Subcutaneous abdominal adipose tissue (tissue), 5 donors: ENCODE results near the gene PANK1.

Source experiments
- H3K27ac ChIP-seq: one replicate; pipeline ENCODE4 v1.7.0; 2013; ENCODE audit warnings: low read depth, mild to moderate bottlenecking, inconsistent platforms, low read length, moderate library complexity
- H3K27me3 ChIP-seq, 5 donors: one replicate each; pipeline ENCODE4 v1.7.0; 2013; ENCODE audit warnings: low read length in 5 of 5, inconsistent platforms in 1 of 5; ENCODE audit not compliant: control insufficient read depth in 5 of 5, insufficient read depth in 4 of 5
- H3K36me3 ChIP-seq, 5 donors: one replicate each; pipeline ENCODE4 v1.7.0; 2013; ENCODE audit warnings: low read length in 5 of 5; ENCODE audit not compliant: control insufficient read depth in 5 of 5, insufficient read depth in 5 of 5
- H3K4me1 ChIP-seq, 5 donors: one replicate each; pipeline ENCODE4 v1.7.0; 2013; ENCODE audit warnings: low read length in 5 of 5, mild to moderate bottlenecking in 3 of 5, moderate library complexity in 1 of 5; ENCODE audit not compliant: control insufficient read depth in 5 of 5, insufficient read depth in 5 of 5
- H3K4me3 ChIP-seq, 5 donors: one replicate each; pipeline ENCODE4 v1.7.0; 2013; ENCODE audit warnings: low read length in 5 of 5, low read depth in 1 of 5
- H3K9ac ChIP-seq, 5 donors: one replicate each; pipeline ENCODE4 v1.7.0; 2013; ENCODE audit warnings: low read length in 5 of 5, mild to moderate bottlenecking in 4 of 5, moderate library complexity in 3 of 5
- H3K9me3 ChIP-seq, 5 donors: one replicate each; pipeline ENCODE4 v1.7.0; 2013; ENCODE audit warnings: low read length in 5 of 5; ENCODE audit not compliant: control insufficient read depth in 5 of 5
- donor health status: healthy.
- donor health status: healthy.
- donor health status: healthy.
- donor health status: healthy.
- donor health status: healthy.

Gene PANK1

DNA sequence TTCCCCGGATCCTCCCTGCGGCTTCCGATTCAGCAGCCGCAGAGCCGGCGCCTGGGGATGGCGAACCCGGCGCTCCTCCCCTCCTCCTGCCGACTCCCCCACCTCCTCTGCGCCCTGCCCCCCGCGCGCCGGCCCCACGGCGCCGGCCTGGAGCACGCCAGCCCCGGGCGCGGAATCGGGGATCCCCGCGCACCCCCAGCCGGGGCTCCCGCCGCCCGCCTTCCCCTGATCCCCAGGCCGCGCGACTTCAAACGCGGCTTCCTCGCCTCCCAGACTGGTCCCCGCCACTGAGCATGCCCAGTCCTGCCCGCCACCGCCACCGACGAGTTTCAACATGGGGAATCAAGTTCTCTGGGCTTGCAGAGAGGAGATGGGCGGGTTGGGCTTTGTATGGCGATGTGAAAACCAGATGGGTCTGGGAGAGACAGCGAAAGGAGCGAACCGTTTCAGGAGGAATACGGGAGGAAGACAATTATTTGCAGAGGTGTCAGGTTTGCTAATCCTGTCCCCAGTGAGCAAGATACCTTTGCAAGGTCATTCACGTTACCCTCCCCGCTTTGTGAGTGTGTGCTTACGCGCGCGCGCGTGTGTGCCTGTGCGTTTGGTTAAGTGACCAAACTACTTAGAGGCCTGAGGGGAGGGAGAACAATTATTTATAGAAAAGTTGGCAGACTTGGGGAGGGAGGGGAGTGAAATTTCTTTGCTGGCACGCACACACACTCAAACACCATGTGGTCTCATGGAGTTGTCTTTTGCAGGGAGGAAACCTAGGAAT, at the start of gene PANK1:
TSS of gene PANK1 (minus strand) at position 276 of the 775 bp plus-strand sequence. CDS start 351 bp downstream, outside the sequence.
- Histone ChIP-seq H3K27me3 (no peaks in the 10 kb centered on the region), H3K4me3 (peak within 1 kb of the TSS; percentile 72 to 91 (median 85)), H3K9ac (peak within 1 kb of the TSS; percentile 31 to 85 (median 63)), H3K36me3 (no peaks in the 10 kb centered on the region), H3K27ac (peak within 1 kb of the TSS; percentile 22), H3K9me3 (no peaks in the 10 kb centered on the region), H3K4me1 (peaks cover 0 to 27% (median 19%) of the 10 kb centered on the region in 5 donors)

- H3K4me3 ChIP-seq = no peak overlapping the region
- H3K9me3 ChIP-seq = no peaks in the 10 kb centered on the region
- no peaks in the 10 kb centered on the region for H3K4me1 ChIP-seq
- no peak overlapping the region for H3K27ac ChIP-seq
- H3K9ac ChIP-seq = no peak overlapping the region
- peaks cover 0 to 3% (median 0%) of the 10 kb centered on the region in 5 donors for H3K36me3 ChIP-seq
- H3K27me3 ChIP-seq = no peaks in the 10 kb centered on the region
Observed at GRCh38 chr10:89693176-89693575, 48.1 kb upstream of the PANK1 start.

DNA sequence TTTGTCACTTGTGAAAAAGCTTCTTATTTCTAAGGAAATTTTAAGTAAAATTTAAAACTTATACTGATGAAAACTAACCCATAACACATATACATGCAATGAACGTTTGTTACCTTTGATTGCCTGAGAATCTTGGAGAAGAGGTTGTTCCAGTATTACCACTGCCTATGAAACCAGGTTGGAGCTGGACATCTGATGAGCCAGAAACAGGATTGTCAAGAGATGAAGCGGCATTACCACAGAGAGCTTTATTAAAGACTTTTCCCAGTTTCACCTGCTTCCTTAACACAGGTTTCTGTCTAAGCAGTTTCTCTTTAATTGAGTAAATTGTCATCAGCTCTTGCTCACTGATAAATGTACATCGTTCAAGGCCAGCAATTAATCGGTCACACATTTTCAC, 47.4 kb upstream of the PANK1 start:
- H3K36me3 ChIP-seq = peaks cover 0 to 3% (median 0%) of the 10 kb centered on the region in 5 donors
- H3K4me3 ChIP-seq = no peak overlapping the region
- no peak overlapping the region for H3K9ac ChIP-seq
- H3K27me3 ChIP-seq = no peaks in the 10 kb centered on the region
- H3K27ac ChIP-seq = no peak overlapping the region
- H3K9me3 ChIP-seq = no peaks in the 10 kb centered on the region
- no peaks in the 10 kb centered on the region for H3K4me1 ChIP-seq

GRCh38 chr10:89690027-89690426, 45.0 kb upstream of the PANK1 start:
- Histone ChIP-seq H3K4me3 (no peak overlapping the region), H3K4me1 (no peaks in the 10 kb centered on the region), H3K36me3 (peaks cover 0 to 3% (median 0%) of the 10 kb centered on the region in 5 donors), H3K9ac (no peak overlapping the region), H3K27ac (no peak overlapping the region), H3K27me3 (no peaks in the 10 kb centered on the region), H3K9me3 (no peaks in the 10 kb centered on the region)

DNA sequence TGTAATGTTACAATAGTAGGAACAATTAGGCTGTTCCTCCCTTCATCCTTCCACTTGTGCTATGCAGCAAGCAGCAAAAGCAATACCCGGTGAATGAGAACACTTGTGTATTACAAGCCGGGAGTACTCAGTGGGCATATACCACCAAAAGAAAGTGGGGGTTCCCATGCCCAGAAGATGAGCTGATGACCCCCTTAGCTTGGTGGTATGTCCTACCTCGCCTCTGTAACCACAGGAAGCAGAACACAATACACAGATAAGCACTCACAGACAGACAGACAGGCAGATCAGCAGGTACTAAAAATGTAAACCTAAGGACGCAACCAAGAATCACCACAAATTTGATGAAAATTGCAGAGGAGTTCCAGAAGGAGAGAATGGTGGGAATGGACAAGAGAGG, 40.9 kb upstream of the PANK1 start:
- no peaks in the 10 kb centered on the region for H3K36me3 ChIP-seq
- H3K9me3 ChIP-seq = no peaks in the 10 kb centered on the region
- H3K27me3 ChIP-seq = no peaks in the 10 kb centered on the region
- H3K4me3 ChIP-seq = no peak overlapping the region
- no peak overlapping the region for H3K9ac ChIP-seq
- H3K4me1 ChIP-seq = no peaks in the 10 kb centered on the region
- H3K27ac ChIP-seq = no peak overlapping the region

- no peak overlapping the region for H3K4me3 ChIP-seq
- no peaks in the 10 kb centered on the region for H3K4me1 ChIP-seq
Observed at GRCh38 chr10:89684604-89685003, 39.6 kb upstream of the PANK1 start.

GRCh38 chr10:89683883-89684282, 38.8 kb upstream of the PANK1 start:
- Histone ChIP-seq H3K9me3 (no peaks in the 10 kb centered on the region), H3K36me3 (no peaks in the 10 kb centered on the region), H3K4me1 (no peaks in the 10 kb centered on the region), H3K9ac (no peak overlapping the region), H3K4me3 (no peak overlapping the region), H3K27me3 (no peaks in the 10 kb centered on the region), H3K27ac (no peak overlapping the region)

More at GRCh38 chr10:89684604-89685003, 39.6 kb upstream of the PANK1 start:
- no peaks in the 10 kb centered on the region for H3K9me3 ChIP-seq
- H3K27ac ChIP-seq = no peak overlapping the region
- H3K27me3 ChIP-seq = no peaks in the 10 kb centered on the region
- no peak overlapping the region for H3K9ac ChIP-seq
- H3K36me3 ChIP-seq = no peaks in the 10 kb centered on the region

GRCh38 chr10:89679986-89680385, 34.9 kb upstream of the PANK1 start:
- Histone ChIP-seq H3K9me3 (no peaks in the 10 kb centered on the region), H3K36me3 (no peaks in the 10 kb centered on the region), H3K4me1 (no peaks in the 10 kb centered on the region), H3K9ac (no peak overlapping the region), H3K27ac (no peak overlapping the region), H3K27me3 (no peaks in the 10 kb centered on the region), H3K4me3 (no peak overlapping the region)

DNA sequence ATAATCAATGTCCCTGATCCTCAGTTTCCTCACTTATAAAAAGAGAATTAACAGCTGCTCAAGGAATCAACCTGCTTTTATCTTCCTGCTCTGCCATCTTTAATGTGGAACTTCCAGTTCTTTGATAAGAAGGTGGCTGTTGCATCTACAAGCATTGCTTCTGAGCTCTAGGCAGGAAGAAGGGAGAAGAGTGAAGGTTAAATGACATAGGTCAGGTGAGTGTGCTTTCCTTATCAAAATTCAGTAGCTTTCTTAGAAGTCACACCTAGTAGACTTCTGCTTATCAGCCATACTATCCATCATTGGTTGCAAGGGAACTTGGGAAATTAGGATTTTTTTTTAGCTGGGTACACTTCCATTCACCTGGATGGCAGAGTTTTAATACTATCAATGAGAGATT, 32.3 kb upstream of the PANK1 start:
- Histone ChIP-seq H3K27me3 (no peaks in the 10 kb centered on the region), H3K9me3 (no peaks in the 10 kb centered on the region), H3K4me1 (no peaks in the 10 kb centered on the region), H3K36me3 (no peaks in the 10 kb centered on the region), H3K9ac (no peak overlapping the region), H3K4me3 (no peak overlapping the region), H3K27ac (no peak overlapping the region)

- Histone ChIP-seq H3K9me3 (no peaks in the 10 kb centered on the region), H3K9ac (no peak overlapping the region), H3K4me3 (no peak overlapping the region), H3K36me3 (no peaks in the 10 kb centered on the region), H3K27ac (no peak overlapping the region), H3K27me3 (no peaks in the 10 kb centered on the region), H3K4me1 (no peaks in the 10 kb centered on the region)
Observed at GRCh38 chr10:89670926-89671325, 25.9 kb upstream of the PANK1 start.
